IMR-90 (cell line): ENCODE measurements around the gene RBM28. TPM values are rescaled to one million over a fixed set of nuclear protein-coding genes. Genes with fewer than 3 reads are reported as not detected.

Experiments used
- ATAC-seq: fragments of 200-7000 bp; cut with Tn5 transposase; 2 replicates; pipeline ENCODE4 v1.9.1; 2020; ENCODE audit warnings: low read depth, mild to moderate bottlenecking, moderate library complexity
- BruUV-seq: library from RNA; stranded (reverse); fragments of 400-500 nt; replicated peaks from 2 replicates; lab custom pipeline; 2021; lab: Mats Ljungman, UMichigan
- CTCF ChIA-PET: fragments of 300-600 bp; formaldehyde crosslinking; extraction: SDS; loops from one replicate; lab custom pipeline; 2021; ENCODE audit warnings: antibody characterized with exemption; lab: Yijun Ruan, JAX
- POLR2A ChIA-PET: fragments of 300-600 bp; sonication (Branson Sonifier 250); formaldehyde crosslinking; loops from one replicate; lab custom pipeline; 2022; ENCODE audit warnings: antibody characterized with exemption; ENCODE audit not compliant: unreplicated experiment; lab: Charles Lee
- DNase-seq: peaks from one replicate; pipeline ENCODE4 v3.0.0; 2013
- H2AFZ ChIP-seq: replicated peaks from 2 replicates; pipeline ENCODE3; 2013; ENCODE audit warnings: low read length, mild to moderate bottlenecking; ENCODE audit not compliant: poor library complexity
- H2AK5ac ChIP-seq: 2 replicates; pipeline ENCODE4 v1.6.1; 2013; ENCODE audit warnings: low read depth, low read length, inconsistent platforms
- H2AK9ac ChIP-seq: replicated peaks from 2 replicates; pipeline ENCODE3; 2013; ENCODE audit warnings: mild to moderate bottlenecking, low read depth, low read length, moderate library complexity; ENCODE audit not compliant: poor library complexity
- H2BK120ac ChIP-seq: 2 replicates; pipeline ENCODE4 v1.6.1; 2013; ENCODE audit warnings: low read depth, low read length, inconsistent platforms
- H2BK15ac ChIP-seq: 3 replicates; pipeline ENCODE4 v1.6.1; 2013; ENCODE audit warnings: low read depth, low read length, inconsistent platforms
- H2BK20ac ChIP-seq: 2 replicates; pipeline ENCODE4 v1.6.1; 2013; ENCODE audit warnings: low read depth, mild to moderate bottlenecking, inconsistent platforms, low read length, moderate library complexity
- H2BK5ac ChIP-seq: 2 replicates; pipeline ENCODE4 v1.6.1; 2013; ENCODE audit warnings: mild to moderate bottlenecking, low read depth, low read length, inconsistent platforms; ENCODE audit not compliant: poor library complexity, severe bottlenecking
- H3K14ac ChIP-seq: replicated peaks from 2 replicates; pipeline ENCODE4 v1.6.1; 2013; ENCODE audit warnings: low read depth, low read length, inconsistent platforms
- H3K18ac ChIP-seq: 2 replicates; pipeline ENCODE4 v1.6.1; 2013; ENCODE audit warnings: low read depth, low read length, control low read depth
- H3K23ac ChIP-seq: 2 replicates; pipeline ENCODE4 v1.6.1; 2013; ENCODE audit warnings: low read depth, low read length, inconsistent platforms
- H3K27ac ChIP-seq: 2 replicates; pipeline ENCODE4 v1.5.1; 2013; ENCODE audit warnings: mild to moderate bottlenecking, control low read depth, low read length; ENCODE audit not compliant: insufficient read depth
- H3K27me3 ChIP-seq: 2 replicates; pipeline ENCODE4 v1.6.1; 2013; ENCODE audit warnings: low read length; ENCODE audit not compliant: control insufficient read depth, insufficient read depth
- H3K36me3 ChIP-seq: 2 replicates; pipeline ENCODE4 v1.6.1; 2013; ENCODE audit warnings: low read length, mixed read lengths; ENCODE audit not compliant: control insufficient read depth, insufficient read depth
- H3K4ac ChIP-seq: 2 replicates; pipeline ENCODE4 v1.6.1; 2013; ENCODE audit warnings: low read depth, low read length, inconsistent platforms
- H3K4me1 ChIP-seq: 2 replicates; pipeline ENCODE4 v1.6.1; 2013; ENCODE audit warnings: low read length, mixed read lengths; ENCODE audit not compliant: control insufficient read depth, insufficient read depth
- H3K4me2 ChIP-seq: 2 replicates; pipeline ENCODE4 v1.6.1; 2013; ENCODE audit warnings: low read depth, mild to moderate bottlenecking, control low read depth, low read length, moderate library complexity
- H3K4me3 ChIP-seq: 2 replicates; pipeline ENCODE4 v1.5.1; 2013; ENCODE audit warnings: low read depth, mild to moderate bottlenecking, control low read depth, low read length, moderate library complexity; ENCODE audit not compliant: insufficient read depth
- H3K56ac ChIP-seq: 2 replicates; pipeline ENCODE4 v1.6.1; 2013; ENCODE audit warnings: low read length, inconsistent platforms; ENCODE audit not compliant: insufficient read depth; ENCODE audit errors: extremely low read depth
- H3K79me1 ChIP-seq, 2 experiments: 2 replicates each; pipeline ENCODE4 v1.6.1; 2013; ENCODE audit warnings: low read length in 2 of 2, inconsistent platforms in 1 of 2, low read depth in 1 of 2
- H3K9ac ChIP-seq: 2 replicates; pipeline ENCODE4 v1.6.1; 2013; ENCODE audit warnings: low read depth, low read length, control low read depth
- H3K9me1 ChIP-seq: 2 replicates; pipeline ENCODE4 v1.6.1; 2013; ENCODE audit warnings: low read length, inconsistent platforms; ENCODE audit not compliant: insufficient read depth
- H3K9me3 ChIP-seq: 2 replicates; pipeline ENCODE4 v1.6.1; 2013; ENCODE audit warnings: low read length; ENCODE audit not compliant: control insufficient read depth, insufficient read depth
- H4K20me1 ChIP-seq: 2 replicates; pipeline ENCODE4 v1.6.1; 2013; ENCODE audit warnings: low read length, inconsistent platforms; ENCODE audit not compliant: insufficient read depth
- H4K5ac ChIP-seq: 2 replicates; pipeline ENCODE4 v1.6.1; 2013; ENCODE audit warnings: mild to moderate bottlenecking, low read depth, low read length, control low read depth
- H4K8ac ChIP-seq, 2 experiments: 2 replicates each; pipeline ENCODE4 v1.6.1; 2013; ENCODE audit warnings: low read depth in 2 of 2, low read length in 2 of 2, control low read depth in 1 of 2, inconsistent platforms in 1 of 2
- H4K91ac ChIP-seq: 2 replicates; pipeline ENCODE4 v1.6.1; 2013; ENCODE audit warnings: low read depth, low read length, inconsistent platforms; ENCODE audit not compliant: insufficient read depth
- BHLHE40 ChIP-seq: fragments of 150-350 bp; IDR thresholded peaks from 2 replicates; pipeline ENCODE4 v1.6.1; 2016; ENCODE audit warnings: mild to moderate bottlenecking, low read depth, low read length
- CEBPB ChIP-seq: IDR thresholded peaks from 2 replicates; pipeline ENCODE4 v1.6.1; 2012; ENCODE audit warnings: low read depth, low read length, improper control_type of control experiment
- CHD1 ChIP-seq: IDR thresholded peaks from 2 replicates; pipeline ENCODE4 v1.6.1; 2012; ENCODE audit warnings: low read depth, low read length, improper control_type of control experiment
- FOS ChIP-seq: fragments of 150-350 bp; IDR thresholded peaks from 2 replicates; pipeline ENCODE4 v1.6.1; 2016; ENCODE audit warnings: low read depth, low read length
- MAFK ChIP-seq: IDR thresholded peaks from 2 replicates; pipeline ENCODE4 v1.6.1; 2012; ENCODE audit warnings: low read depth, low read length, improper control_type of control experiment
- MAZ ChIP-seq: IDR thresholded peaks from 2 replicates; pipeline ENCODE4 v1.6.1; 2012; ENCODE audit warnings: low read depth, mild to moderate bottlenecking, low read length, improper control_type of control experiment, moderate library complexity, borderline replicate concordance
- MXI1 ChIP-seq: IDR thresholded peaks from 2 replicates; pipeline ENCODE4 v1.6.1; 2012; ENCODE audit warnings: low read depth, mild to moderate bottlenecking, low read length, moderate library complexity, borderline replicate concordance
- NFE2L2 ChIP-seq: fragments of 150-350 bp; IDR thresholded peaks from 2 replicates; pipeline ENCODE4 v1.6.1; 2016; ENCODE audit warnings: low read depth, mild to moderate bottlenecking, low read length
- POLR2A ChIP-seq: IDR thresholded peaks from 2 replicates; pipeline ENCODE4 v1.6.1; 2012; ENCODE audit warnings: mild to moderate bottlenecking, low read depth, low read length
- RAD21 ChIP-seq: IDR thresholded peaks from 2 replicates; pipeline ENCODE4 v1.6.1; 2012; ENCODE audit warnings: low read length, improper control_type of control experiment
- RCOR1 ChIP-seq: IDR thresholded peaks from 2 replicates; pipeline ENCODE4 v1.6.1; 2012; ENCODE audit warnings: mild to moderate bottlenecking, low read length, improper control_type of control experiment; ENCODE audit not compliant: insufficient replicate concordance
- RFX5 ChIP-seq: IDR thresholded peaks from 2 replicates; pipeline ENCODE4 v1.8.0; 2012; ENCODE audit warnings: low read depth, mild to moderate bottlenecking, low read length, moderate library complexity
- SMC3 ChIP-seq: fragments of 150-350 bp; IDR thresholded peaks from 2 replicates; pipeline ENCODE4 v1.6.1; 2016; ENCODE audit warnings: low read depth, mild to moderate bottlenecking, antibody characterized with exemption, low read length, moderate library complexity
- USF2 ChIP-seq: fragments of 150-350 bp; IDR thresholded peaks from 2 replicates; pipeline ENCODE4 v1.6.1; 2017; ENCODE audit warnings: mild to moderate bottlenecking, antibody characterized with exemption, low read length, low read depth
- WGBS, 2 experiments: methylation state at CpG; one replicate each; pipeline versions ENCODE4 v1.1.5 to v1.1.7; 2013; ENCODE audit warnings: missing lambda C conversion rate in 2 of 2; ENCODE audit not compliant: insufficient read length in 1 of 2; ENCODE audit errors: extremely low coverage in 2 of 2; 5-methylcytosine and 5-hydroxymethylcytosine counted together
- dilution Hi-C: fragments of 300-500 bp; cut with HindIII; formaldehyde crosslinking; loops from one replicate; pipeline ENCODE4 v1.14.3; 2018; ENCODE audit warnings: low sequenced_read_pairs; ENCODE audit not compliant: unreplicated experiment
- in situ Hi-C: fragments of 300-500 bp; cut with MboI; formaldehyde crosslinking; loops from 3 replicates; pipeline ENCODE4 v1.14.3; 2019; ENCODE audit warnings: low sequenced_read_pairs, inconsistent platforms, mixed read lengths
- intact Hi-C: fragments of 100-400 bp; cut with micrococcal nuclease; formaldehyde crosslinking; loops from 2 replicates; pipeline ENCODE4 v1.10.0; 2022
- polyA plus RNA-seq, 3 experiments: library from polyadenylated mRNA; depleted of rRNA; stranded (reverse); fragments of >200 nt; gene quantifications; 2 replicates each; pipeline ENCODE4 v1.2.3, GENCODE V29; 2012; ENCODE audit warnings: low replicate concordance in 1 of 3
- total RNA-seq: library from RNA; depleted of rRNA; stranded (reverse); fragments of >200 nt; gene quantifications from 2 replicates; pipeline ENCODE4 v1.2.3, GENCODE V29; 2012
- TF ChIP-seq, protein P1 (sequence below): conservative IDR thresholded peaks from 2 replicates; pipeline ENCODE4 v1.5.1; 2012; ENCODE audit warnings: mild to moderate bottlenecking, low read depth, low read length, improper control_type of control experiment
- TF ChIP-seq, protein P2 (sequence below): fragments of 150-350 bp; IDR thresholded peaks from 2 replicates; pipeline ENCODE4 v1.6.1; 2016; ENCODE audit warnings: low read depth, mild to moderate bottlenecking, low read length, moderate library complexity, borderline replicate concordance

Gene RBM28
- total and polyA plus RNA-seq, 2 of the 4 experiments (the other 2 are of a cell fraction) = 12.4 to 20.4 TPM

DNA sequence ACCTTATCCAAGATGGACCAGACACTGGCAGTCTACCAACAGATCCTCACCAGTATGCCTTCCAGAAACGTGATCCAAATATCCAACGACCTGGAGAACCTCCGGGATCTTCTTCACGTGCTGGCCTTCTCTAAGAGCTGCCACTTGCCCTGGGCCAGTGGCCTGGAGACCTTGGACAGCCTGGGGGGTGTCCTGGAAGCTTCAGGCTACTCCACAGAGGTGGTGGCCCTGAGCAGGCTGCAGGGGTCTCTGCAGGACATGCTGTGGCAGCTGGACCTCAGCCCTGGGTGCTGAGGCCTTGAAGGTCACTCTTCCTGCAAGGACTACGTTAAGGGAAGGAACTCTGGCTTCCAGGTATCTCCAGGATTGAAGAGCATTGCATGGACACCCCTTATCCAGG, 89.2 kb downstream of the RBM28 start:
- Histone ChIP-seq H2AK9ac (no peak overlapping the region), H2BK5ac (no peak overlapping the region), H3K4me1 (peaks cover 2% of the 10 kb centered on the region; the same call in 1 of the 2 replicates), H3K9me1 (no peaks in the 10 kb centered on the region), H3K79me1 (no peaks in the 10 kb centered on the region), H3K27me3 (peaks cover 46% of the 10 kb centered on the region), H3K56ac (no peak overlapping the region), H4K5ac (no peak overlapping the region), H2AK5ac (no peak overlapping the region), H3K14ac (no peak overlapping the region), H4K8ac (no peak overlapping the region), H3K9ac (no peak overlapping the region), H3K36me3 (no peaks in the 10 kb centered on the region), H2BK20ac (no peak overlapping the region), H4K91ac (no peak overlapping the region), H3K4me2 (no peak overlapping the region), H3K23ac (no peak overlapping the region), H3K9me3 (no peaks in the 10 kb centered on the region), H4K20me1 (no peaks in the 10 kb centered on the region), H3K18ac (no peak overlapping the region), H3K4me3 (no peak overlapping the region), H2BK120ac (no peak overlapping the region), H3K27ac (no peak overlapping the region), H2AFZ (peak overlapping the region; percentile 23), H2BK15ac (no peak overlapping the region), H3K4ac (no peak overlapping the region)
- in situ Hi-C loops = no loop called here
- ATAC-seq (no peak), DNase-seq (no peak)
- ChIA-PET POLR2A (no interaction called here), CTCF (interaction anchor here (1.5 kb wide), 1 partner anchor 18 kb away, joined by 3 read pairs; no protein-coding TSS in a partner anchor)
- dilution Hi-C loops = no loop called here
- no TSS peak for BruUV-seq
- WGBS, 2 experiments = 40% methylated on average over 1 of the region's 5 CpGs; no CpG with 5 or more reads in 1 of the 2 experiments
- intact Hi-C loops = no loop called here
- no peak for TF ChIP-seq CHD1
- no peak for TF ChIP-seq MAFK
- TF ChIP-seq MAZ = no peak
- TF ChIP-seq, protein P1, sequence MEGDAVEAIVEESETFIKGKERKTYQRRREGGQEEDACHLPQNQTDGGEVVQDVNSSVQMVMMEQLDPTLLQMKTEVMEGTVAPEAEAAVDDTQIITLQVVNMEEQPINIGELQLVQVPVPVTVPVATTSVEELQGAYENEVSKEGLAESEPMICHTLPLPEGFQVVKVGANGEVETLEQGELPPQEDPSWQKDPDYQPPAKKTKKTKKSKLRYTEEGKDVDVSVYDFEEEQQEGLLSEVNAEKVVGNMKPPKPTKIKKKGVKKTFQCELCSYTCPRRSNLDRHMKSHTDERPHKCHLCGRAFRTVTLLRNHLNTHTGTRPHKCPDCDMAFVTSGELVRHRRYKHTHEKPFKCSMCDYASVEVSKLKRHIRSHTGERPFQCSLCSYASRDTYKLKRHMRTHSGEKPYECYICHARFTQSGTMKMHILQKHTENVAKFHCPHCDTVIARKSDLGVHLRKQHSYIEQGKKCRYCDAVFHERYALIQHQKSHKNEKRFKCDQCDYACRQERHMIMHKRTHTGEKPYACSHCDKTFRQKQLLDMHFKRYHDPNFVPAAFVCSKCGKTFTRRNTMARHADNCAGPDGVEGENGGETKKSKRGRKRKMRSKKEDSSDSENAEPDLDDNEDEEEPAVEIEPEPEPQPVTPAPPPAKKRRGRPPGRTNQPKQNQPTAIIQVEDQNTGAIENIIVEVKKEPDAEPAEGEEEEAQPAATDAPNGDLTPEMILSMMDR = no peak
- no peak for TF ChIP-seq RFX5
- no peak for TF ChIP-seq MXI1
- TF ChIP-seq, protein P2, sequence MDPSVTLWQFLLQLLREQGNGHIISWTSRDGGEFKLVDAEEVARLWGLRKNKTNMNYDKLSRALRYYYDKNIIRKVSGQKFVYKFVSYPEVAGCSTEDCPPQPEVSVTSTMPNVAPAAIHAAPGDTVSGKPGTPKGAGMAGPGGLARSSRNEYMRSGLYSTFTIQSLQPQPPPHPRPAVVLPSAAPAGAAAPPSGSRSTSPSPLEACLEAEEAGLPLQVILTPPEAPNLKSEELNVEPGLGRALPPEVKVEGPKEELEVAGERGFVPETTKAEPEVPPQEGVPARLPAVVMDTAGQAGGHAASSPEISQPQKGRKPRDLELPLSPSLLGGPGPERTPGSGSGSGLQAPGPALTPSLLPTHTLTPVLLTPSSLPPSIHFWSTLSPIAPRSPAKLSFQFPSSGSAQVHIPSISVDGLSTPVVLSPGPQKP = no peak
- no peak for TF ChIP-seq USF2
- TF ChIP-seq CEBPB = no peak
- TF ChIP-seq RAD21 = no peak
- TF ChIP-seq RCOR1 = no peak
- no peak for TF ChIP-seq NFE2L2
- no peak for TF ChIP-seq SMC3
- TF ChIP-seq BHLHE40 = no peak
- TF ChIP-seq POLR2A = no peak
- TF ChIP-seq FOS = no peak
